HepG2 (cell line): ENCODE measurements around the gene SERINC2. TPM values are rescaled to one million over a fixed set of nuclear protein-coding genes. Genes with fewer than 3 reads are reported as not detected.
A peak's percentile ranks its signal among the peaks of the same experiment; 100 is the strongest.

ENCODE experiments used
- ATAC-seq: fragments of 200-7000 bp; cut with Tn5 transposase; 3 replicates; pipeline ENCODE4 v1.9.1; 2020; ENCODE audit warnings: mild to moderate bottlenecking, moderate library complexity
- BruUV-seq: library from RNA; stranded (reverse); fragments of 400-500 nt; replicated peaks from 2 replicates; lab custom pipeline; 2021; lab: Mats Ljungman, UMichigan
- CTCF ChIA-PET: fragments of 300-600 bp; formaldehyde crosslinking; extraction: SDS; loops from one replicate; lab custom pipeline; 2021; ENCODE audit warnings: low total read pairs, inconsistent platforms, low intra/inter-chr PET ratio; lab: Yijun Ruan, JAX
- POLR2A ChIA-PET: fragments of 350-600 bp; sonication (Branson Sonifier 250); formaldehyde crosslinking; loops from one replicate; lab custom pipeline; 2020; ENCODE audit warnings: antibody characterized with exemption, inconsistent platforms; lab: Yijun Ruan, JAX
- DNase-seq: peaks from one replicate; pipeline ENCODE4 v3.0.0-alpha.2; 2015; ENCODE audit warnings: low spot score
- FAIRE-seq: peaks from 3 replicates; lab custom pipeline; 2011; peaks lifted over from hg19 to GRCh38; lab: Jason Lieb, UNC
- H2AFZ ChIP-seq: one replicate; pipeline ENCODE4 v1.6.1; 2011; ENCODE audit warnings: low read length, inconsistent platforms
- H3K27ac ChIP-seq: fragments of 300-600 bp; 3 replicates; pipeline ENCODE4 v1.8.0; 2011; ENCODE audit warnings: mixed run types, mild to moderate bottlenecking, mixed read lengths, low read length, inconsistent platforms; ENCODE audit not compliant: insufficient read depth; ENCODE audit errors: extremely low read length
- H3K27me3 ChIP-seq, 2 experiments: fragments of 200-600 bp in 1 of 2; 2 replicates in 1 of 2; 3 replicates in 1 of 2; pipeline versions ENCODE4 v1.6.0 to v1.8.0; 2011; ENCODE audit warnings: low read length in 2 of 2, mild to moderate bottlenecking in 2 of 2, moderate library complexity in 2 of 2, inconsistent platforms in 1 of 2; ENCODE audit not compliant: insufficient read depth in 2 of 2, control insufficient read depth in 1 of 2
- H3K36me3 ChIP-seq, 2 experiments: fragments of 200-600 bp in 1 of 2; replicated peaks in 1 of 2; 2 replicates in 1 of 2; 3 replicates in 1 of 2; pipeline versions ENCODE4 v1.5.1 to v1.8.0; 2011; ENCODE audit warnings: low read length in 2 of 2, inconsistent platforms in 1 of 2; ENCODE audit not compliant: insufficient read depth in 2 of 2, control insufficient read depth in 1 of 2
- H3K4me1 ChIP-seq: 2 replicates; pipeline ENCODE4 v1.5.1; 2012; ENCODE audit warnings: low read length, inconsistent platforms; ENCODE audit not compliant: insufficient read depth
- H3K4me2 ChIP-seq: 2 replicates; pipeline ENCODE4 v1.6.0; 2011; ENCODE audit warnings: low read depth, low read length, inconsistent platforms
- H3K4me3 ChIP-seq, 3 experiments: fragments of 200-600 bp in 1 of 3; sonication (generic), shearing (Covaris generic) in 1 of 3; replicated peaks in 1 of 3; 2 replicates each; pipeline ENCODE4 v1.5.1; 2011 to 2016; ENCODE audit warnings: low read length in 3 of 3, inconsistent platforms in 2 of 3, low read depth in 2 of 3, mild to moderate bottlenecking in 2 of 3, control low read depth in 1 of 3, mixed read lengths in 1 of 3; ENCODE audit not compliant: insufficient read depth in 1 of 3
- H3K79me2 ChIP-seq: one replicate; pipeline ENCODE4 v1.6.1; 2011; ENCODE audit warnings: low read length, inconsistent platforms; ENCODE audit not compliant: insufficient read depth
- H3K9ac ChIP-seq: 2 replicates; pipeline ENCODE4 v1.6.0; 2011; ENCODE audit warnings: mild to moderate bottlenecking, low read depth, low read length, inconsistent platforms; ENCODE audit not compliant: insufficient read depth
- H3K9me3 ChIP-seq: 2 replicates; pipeline ENCODE4 v1.5.1; 2012; ENCODE audit warnings: mild to moderate bottlenecking, low read length
- H4K20me1 ChIP-seq: 2 replicates; pipeline ENCODE4 v1.6.0; 2011; ENCODE audit warnings: inconsistent platforms, mild to moderate bottlenecking, low read length, moderate library complexity; ENCODE audit not compliant: insufficient read depth
- AHR ChIP-seq: IDR thresholded peaks from 2 replicates; pipeline ENCODE4 v1.6.1; 2018; ENCODE audit warnings: missing genetic modification reagents, missing compliant biosample characterization
- DDIT3 ChIP-seq: sonication (generic); formaldehyde crosslinking; IDR thresholded peaks from 2 replicates; pipeline ENCODE4 v1.4.0; 2020; ENCODE audit warnings: mild to moderate bottlenecking, missing genetic modification reagents
- FOSL1 ChIP-seq: sonication (generic); formaldehyde crosslinking; IDR thresholded peaks from 2 replicates; pipeline ENCODE4 v1.9.0; 2021; ENCODE audit warnings: missing genetic modification reagents, borderline replicate concordance
- HNF1B ChIP-seq: sonication (generic); formaldehyde crosslinking; IDR thresholded peaks from 2 replicates; pipeline ENCODE4 v1.5.1; 2020; ENCODE audit warnings: mild to moderate bottlenecking, moderate library complexity, missing genetic modification reagents
- ISL2 ChIP-seq: sonication (generic); formaldehyde crosslinking; IDR thresholded peaks from 2 replicates; pipeline ENCODE4 v1.5.0; 2020; ENCODE audit warnings: missing genetic modification reagents
- NONO ChIP-seq, 2 experiments: fragments of 450-650 bp in 1 of 2; sonication (generic) in 1 of 2; formaldehyde crosslinking in 1 of 2; IDR thresholded peaks in 1 of 2; conservative IDR thresholded peaks in 1 of 2; 2 replicates each; pipeline versions ENCODE4 v1.6.1 to v1.8.0; 2017 to 2022; ENCODE audit warnings: mild to moderate bottlenecking in 1 of 2, missing genetic modification reagents in 1 of 2, moderate library complexity in 1 of 2
- PHF21A ChIP-seq: sonication (generic); formaldehyde crosslinking; IDR thresholded peaks from 2 replicates; pipeline ENCODE4 v1.5.0; 2020; ENCODE audit warnings: mild to moderate bottlenecking, missing genetic modification reagents
- PLSCR1 ChIP-seq: sonication (generic); formaldehyde crosslinking; IDR thresholded peaks from 2 replicates; pipeline ENCODE4 v1.5.0; 2020; ENCODE audit warnings: missing genetic modification reagents, mild to moderate bottlenecking, borderline replicate concordance
- POGK ChIP-seq: sonication (generic); formaldehyde crosslinking; conservative IDR thresholded peaks from 2 replicates; pipeline ENCODE4 v1.8.0; 2022; ENCODE audit warnings: mild to moderate bottlenecking, moderate library complexity, missing genetic modification reagents
- SP1 ChIP-seq, 2 experiments: fragments of 450-650 bp in 1 of 2; sonication (generic) in 1 of 2; formaldehyde crosslinking in 1 of 2; IDR thresholded peaks; 2 replicates each; pipeline versions ENCODE4 v1.4.0 to v1.6.1; 2016 to 2020; ENCODE audit warnings: missing genetic modification reagents in 1 of 2
- TERF1 ChIP-seq: sonication (generic); formaldehyde crosslinking; IDR thresholded peaks from 2 replicates; pipeline ENCODE4 v1.8.0; 2022; ENCODE audit warnings: mild to moderate bottlenecking, missing genetic modification reagents, moderate library complexity
- ZBTB38 ChIP-seq: sonication (generic); formaldehyde crosslinking; IDR thresholded peaks from 2 replicates; pipeline ENCODE4 v1.5.1; 2020; ENCODE audit warnings: mild to moderate bottlenecking, missing genetic modification reagents
- ZNF33B ChIP-seq: sonication (generic); formaldehyde crosslinking; IDR thresholded peaks from 2 replicates; pipeline ENCODE4 v1.5.1; 2020; ENCODE audit warnings: mild to moderate bottlenecking, missing genetic modification reagents
- ZNF343 ChIP-seq: sonication (generic); formaldehyde crosslinking; IDR thresholded peaks from 2 replicates; pipeline ENCODE4 v1.4.0; 2020; ENCODE audit warnings: mild to moderate bottlenecking, missing genetic modification reagents
- ZNF547 ChIP-seq: sonication (generic); formaldehyde crosslinking; IDR thresholded peaks from 2 replicates; pipeline ENCODE4 v1.5.1; 2020; ENCODE audit warnings: mild to moderate bottlenecking, missing genetic modification reagents
- ZNF564 ChIP-seq: sonication (generic); formaldehyde crosslinking; IDR thresholded peaks from 2 replicates; pipeline ENCODE4 v1.8.1; 2023; ENCODE audit warnings: mild to moderate bottlenecking, missing genetic modification reagents
- ZNF572 ChIP-seq: sonication (generic); formaldehyde crosslinking; IDR thresholded peaks from 2 replicates; pipeline ENCODE4 v1.5.1; 2020; ENCODE audit warnings: mild to moderate bottlenecking, missing genetic modification reagents
- ZSCAN9 ChIP-seq: IDR thresholded peaks from 2 replicates; pipeline ENCODE4 v1.6.1; 2016; ENCODE audit warnings: borderline replicate concordance
- WGBS: methylation state at CpG from one replicate; pipeline ENCODE4 v1.1.6; 2017; ENCODE audit warnings: low lambda C conversion rate; 5-methylcytosine and 5-hydroxymethylcytosine counted together
- in situ Hi-C: cut with HindIII; loops from 2 replicates; pipeline ENCODE4 v1.10.0; 2017; ENCODE audit warnings: low pct_unique_long_range_greater_than_20kb; ENCODE audit not compliant: extremely low pct_ligation_motif_present
- intact Hi-C: fragments of 100-400 bp; cut with micrococcal nuclease; formaldehyde crosslinking; loops from one replicate; pipeline ENCODE4 v1.10.0; 2022; ENCODE audit not compliant: unreplicated experiment
- polyA plus RNA-seq, 8 experiments: library from polyadenylated mRNA; depleted of rRNA in 3 of 8; stranded (reverse) in 7 of 8; unstranded in 1 of 8; fragments of >200 nt; fragmentation: Illumina TruSeq in 4 of 8; extraction: Trizol in 4 of 8; gene quantifications; 2 replicates each; pipeline versions ENCODE4 v1.2.1 to v1.2.3, GENCODE V29; 2011 to 2016; ENCODE audit warnings: low read depth in 4 of 8, missing spikeins in 1 of 8, mixed read lengths in 1 of 8; ENCODE audit not compliant: insufficient read depth in 1 of 8
- total RNA-seq, 5 experiments: library from RNA; depleted of rRNA; stranded (reverse); fragments of >200 nt; fragmentation: Illumina TruSeq; extraction: Trizol; gene quantifications; 2 replicates each; pipeline ENCODE4 v1.2.3, GENCODE V29; 2016; ENCODE audit warnings: low read depth in 1 of 5

SERINC2 gene
- total and polyA plus RNA-seq, 2 of the 13 experiments (the other 11 are each of a cell fraction or from before 2014, with no cell fraction given), result 4.8 to 126 TPM

GRCh38 chr1:31423418-31423947 is 10.5 kb downstream of the SERINC2 start (continued):
- TF ChIP-seq PLSCR1 (CRISPR knock-in tag), result no peak
- no peak for TF ChIP-seq NONO (IDR thresholded peaks at IDR 0.05)
- no peak for TF ChIP-seq NONO (CRISPR knock-in tag; conservative IDR thresholded peaks at IDR 0.05)
- TF ChIP-seq ZNF572 (CRISPR knock-in tag), result peak; percentile 84; the same call in 1 of the 2 replicates
- TF ChIP-seq DDIT3 (CRISPR knock-in tag), result no peak
- TF ChIP-seq ZNF33B (CRISPR knock-in tag), result no peak
- 0 out of 2 replicates have a peak, but pooled peaks have one; percentile 27 for TF ChIP-seq ZBTB38 (CRISPR knock-in tag)

- Histone ChIP-seq H3K4me3 (no peak overlapping the region), H3K9me3 (no peaks in the 10 kb centered on the region)
- POLR2A ChIA-PET, result no interaction called here
- TF ChIP-seq AHR (CRISPR knock-in tag), result no peak
- TF ChIP-seq TERF1, result no peak
- TF ChIP-seq ZNF343 (CRISPR knock-in tag), result no peak
- TF ChIP-seq HNF1B (CRISPR knock-in tag), result no peak
- no peak for TF ChIP-seq ZNF564 (CRISPR knock-in tag)
- TF ChIP-seq ZNF547 (CRISPR knock-in tag), result no peak
- no peak for TF ChIP-seq ISL2 (CRISPR knock-in tag)
- TF ChIP-seq PHF21A (CRISPR knock-in tag), result no peak
- TF ChIP-seq ZSCAN9 (CRISPR knock-in tag), result no peak
- no peak for TF ChIP-seq POGK
- no peak for TF ChIP-seq SP1 (IDR thresholded peaks at IDR 0.05)
- no peak for TF ChIP-seq SP1 (CRISPR knock-in tag; IDR thresholded peaks at IDR 0.05)
- TF ChIP-seq FOSL1 (CRISPR knock-in tag), result no peak
- TF ChIP-seq, all 625 proteins: peak for 0
- Histone ChIP-seq H3K4me1 (peaks cover 65% of the 10 kb centered on the region), H3K4me2 (no peak overlapping the region), H3K9ac (no peak overlapping the region), H4K20me1 (peaks cover 4% of the 10 kb centered on the region; the same call in 1 of the 2 replicates), H3K79me2 (peaks cover 8% of the 10 kb centered on the region), H3K36me3 (peaks cover 4 to 16% of the 10 kb centered on the region in 2 experiments; a peak in 4 of 5 replicates), H3K27me3 (no peaks in the 10 kb centered on the region), H3K27ac (no peak overlapping the region), H2AFZ (no peak overlapping the region)
- 97% methylated on average over 13 of the region's 15 CpGs for WGBS
- CTCF ChIA-PET, result interaction anchor here (4.6 kb wide), 1 partner anchor 30 kb away, joined by 95 read pairs; no protein-coding TSS in a partner anchor
- no peak for ATAC-seq
- FAIRE-seq, result no peak
- DNase-seq, result no peak
- no TSS peak for BruUV-seq
- in situ Hi-C loops, result loop anchor here (10.0 kb wide), 1 partner anchor 240 kb away; no protein-coding TSS in a partner anchor
- intact Hi-C loops, result no loop called here
These were observed 11.6 kb downstream of the SERINC2 start for GRCh38 chr1:31424568-31424967.
